Measurements from ENCODE around the gene MAG. TPM values are rescaled to one million over a fixed set of nuclear protein-coding genes. Genes with fewer than 3 reads are reported as not detected.

The MAG gene
- total and polyA plus RNA-seq, 2 of the 13 experiments (the other 11 are each of a cell fraction or from before 2014, with no cell fraction given), result 0.20 to 1.3 TPM

- TF ChIP-seq ZBTB37 (CRISPR knock-in tag; IDR thresholded peaks at IDR 0.05), result no peak
- 0 out of 2 replicates have a peak, but pooled peaks have one; percentile 15 for TF ChIP-seq KMT2A (CRISPR knock-in tag; IDR thresholded peaks at IDR 0.05)
- TF ChIP-seq MLXIP (CRISPR knock-in tag; IDR thresholded peaks at IDR 0.05; ENCODE audit: borderline replicate concordance), result no peak
- TF ChIP-seq ZNF317 (CRISPR knock-in tag; IDR thresholded peaks at IDR 0.05), result 0 out of 2 replicates have a peak, but pooled peaks have one; percentile 57
- TF ChIP-seq SAP130 (CRISPR knock-in tag; IDR thresholded peaks at IDR 0.05; ENCODE audit: low read depth), result peak; percentile 50
- no peak for TF ChIP-seq FOXK1 (CRISPR knock-in tag; IDR thresholded peaks at IDR 0.05; ENCODE audit: borderline replicate concordance, low read depth)
- TF ChIP-seq POGZ (CRISPR knock-in tag; IDR thresholded peaks at IDR 0.05), result no peak
- no peak for TF ChIP-seq ZNF414 (CRISPR knock-in tag; IDR thresholded peaks at IDR 0.05)
- TF ChIP-seq KDM2A (CRISPR knock-in tag; IDR thresholded peaks at IDR 0.05; ENCODE audit: borderline replicate concordance, low read depth), result peak; percentile 19; the same call in 1 of the 2 replicates
- no peak for TF ChIP-seq HNRNPL (IDR thresholded peaks at IDR 0.05; ENCODE audit: low read depth, low read length)
- TF ChIP-seq JUND (CRISPR knock-in tag; IDR thresholded peaks at IDR 0.05), result no peak
- no peak for TF ChIP-seq ZNF460 (CRISPR knock-in tag; IDR thresholded peaks at IDR 0.05; ENCODE audit: borderline replicate concordance)
- no peak for TF ChIP-seq ZNF335 (CRISPR knock-in tag; IDR thresholded peaks at IDR 0.05)
- no peak for TF ChIP-seq ZNF331 (CRISPR knock-in tag; IDR thresholded peaks at IDR 0.05)
- no peak for TF ChIP-seq ETV6 (CRISPR knock-in tag; conservative IDR thresholded peaks at IDR 0.05)
- TF ChIP-seq RNF2 (conservative IDR thresholded peaks at IDR 0.05; ENCODE audit: low read depth), result no peak
- TF ChIP-seq, protein P1, sequence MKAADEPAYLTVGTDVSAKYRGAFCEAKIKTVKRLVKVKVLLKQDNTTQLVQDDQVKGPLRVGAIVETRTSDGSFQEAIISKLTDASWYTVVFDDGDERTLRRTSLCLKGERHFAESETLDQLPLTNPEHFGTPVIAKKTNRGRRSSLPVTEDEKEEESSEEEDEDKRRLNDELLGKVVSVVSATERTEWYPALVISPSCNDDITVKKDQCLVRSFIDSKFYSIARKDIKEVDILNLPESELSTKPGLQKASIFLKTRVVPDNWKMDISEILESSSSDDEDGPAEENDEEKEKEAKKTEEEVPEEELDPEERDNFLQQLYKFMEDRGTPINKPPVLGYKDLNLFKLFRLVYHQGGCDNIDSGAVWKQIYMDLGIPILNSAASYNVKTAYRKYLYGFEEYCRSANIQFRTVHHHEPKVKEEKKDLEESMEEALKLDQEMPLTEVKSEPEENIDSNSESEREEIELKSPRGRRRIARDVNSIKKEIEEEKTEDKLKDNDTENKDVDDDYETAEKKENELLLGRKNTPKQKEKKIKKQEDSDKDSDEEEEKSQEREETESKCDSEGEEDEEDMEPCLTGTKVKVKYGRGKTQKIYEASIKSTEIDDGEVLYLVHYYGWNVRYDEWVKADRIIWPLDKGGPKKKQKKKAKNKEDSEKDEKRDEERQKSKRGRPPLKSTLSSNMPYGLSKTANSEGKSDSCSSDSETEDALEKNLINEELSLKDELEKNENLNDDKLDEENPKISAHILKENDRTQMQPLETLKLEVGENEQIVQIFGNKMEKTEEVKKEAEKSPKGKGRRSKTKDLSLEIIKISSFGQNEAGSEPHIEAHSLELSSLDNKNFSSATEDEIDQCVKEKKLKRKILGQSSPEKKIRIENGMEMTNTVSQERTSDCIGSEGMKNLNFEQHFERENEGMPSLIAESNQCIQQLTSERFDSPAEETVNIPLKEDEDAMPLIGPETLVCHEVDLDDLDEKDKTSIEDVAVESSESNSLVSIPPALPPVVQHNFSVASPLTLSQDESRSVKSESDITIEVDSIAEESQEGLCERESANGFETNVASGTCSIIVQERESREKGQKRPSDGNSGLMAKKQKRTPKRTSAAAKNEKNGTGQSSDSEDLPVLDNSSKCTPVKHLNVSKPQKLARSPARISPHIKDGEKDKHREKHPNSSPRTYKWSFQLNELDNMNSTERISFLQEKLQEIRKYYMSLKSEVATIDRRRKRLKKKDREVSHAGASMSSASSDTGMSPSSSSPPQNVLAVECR (CRISPR knock-in tag; IDR thresholded peaks at IDR 0.05; ENCODE audit: borderline replicate concordance), result peak; percentile 17; the same call in 1 of the 2 replicates
- TF ChIP-seq DNMT1 (CRISPR knock-in tag; IDR thresholded peaks at IDR 0.05), result no peak
- TF ChIP-seq JUN (CRISPR knock-in tag; IDR thresholded peaks at IDR 0.05), result no peak
- TF ChIP-seq MED8 (CRISPR knock-in tag; IDR thresholded peaks at IDR 0.05; ENCODE audit: insufficient replicate concordance), result peak; percentile 24
- no peak for TF ChIP-seq ZBTB26 (CRISPR knock-in tag; IDR thresholded peaks at IDR 0.05; ENCODE audit: borderline replicate concordance)
Observed at GRCh38 chr19:35316560-35316959, 24.6 kb downstream of the MAG start (continued).
